Lower leg skin (tissue), 4 donors: ENCODE results near the gene ITPRID1. TPM values are rescaled to one million over a fixed set of nuclear protein-coding genes. Genes with fewer than 3 reads are reported as not detected.
A peak's percentile ranks its signal among the peaks of the same experiment; 100 is the strongest.

Experiments
- DNase-seq, 2 donors: peaks; one replicate each; pipeline ENCODE4 v3.0.0-alpha.2; 2019; ENCODE audit warnings: low spot score in 2 of 2
- H3K4me3 ChIP-seq: fragments of 200-600 bp; sonication (generic); 2 replicates; pipeline ENCODE4 v1.5.1; 2017; ENCODE audit warnings: mild to moderate bottlenecking, low read depth; ENCODE audit not compliant: poor library complexity, severe bottlenecking
- POLR2A ChIP-seq, 2 donors: fragments of 450-650 bp; IDR thresholded peaks; one replicate each; pipeline ENCODE4 v1.6.1; 2016 to 2017; ENCODE audit warnings: antibody characterized with exemption in 2 of 2, mild to moderate bottlenecking in 1 of 2, moderate library complexity in 1 of 2
- WGBS, 2 donors: methylation state at CpG; one replicate each; pipeline ENCODE4 v1.1.5; 2018; 5-methylcytosine and 5-hydroxymethylcytosine counted together
- intact Hi-C: fragments of 100-400 bp; cut with DNase I; formaldehyde crosslinking; loops from one replicate; pipeline ENCODE4 v1.15.0; 2023; ENCODE audit warnings: low total_unique reads
- total RNA-seq, 4 donors: library from RNA; depleted of rRNA; stranded (reverse); fragments of >200 nt; gene quantifications; one replicate each; pipeline ENCODE4 v1.1.0, GENCODE V29; 2016
- TF ChIP-seq, protein P1 (sequence below), 3 donors: fragments of 450-650 bp; IDR thresholded peaks; one replicate each; pipeline ENCODE4 v1.5.1; 2016; ENCODE audit warnings: antibody characterized with exemption in 3 of 3, mild to moderate bottlenecking in 3 of 3, moderate library complexity in 2 of 3

The ITPRID1 gene
- total RNA-seq, 4 donors from 2014 or later: 0.63 to 17.4 (median 9.6) TPM

DNA sequence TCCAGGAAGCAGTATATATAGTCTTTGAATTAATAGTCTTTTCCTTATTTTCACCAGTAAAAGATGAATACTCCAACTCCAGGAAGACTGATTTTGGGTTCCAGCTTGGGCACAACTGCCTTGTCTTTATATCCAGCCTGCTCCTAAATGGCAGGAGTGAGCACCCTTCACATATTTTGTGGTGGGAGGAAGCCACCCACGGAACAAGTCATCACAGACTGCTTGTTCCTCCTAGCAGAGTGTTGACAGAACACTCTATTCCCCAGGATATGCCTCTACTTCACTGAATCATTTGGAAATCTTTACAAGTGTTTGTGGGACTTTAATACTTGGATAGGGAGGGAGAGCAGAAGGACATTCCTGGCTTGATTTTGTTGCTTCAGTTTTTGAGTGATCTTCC lies 31.7 kb downstream of the ITPRID1 start:
- 50% methylated on average over 1 of the region's 1 CpG for WGBS, 2 donors
- no peak for DNase-seq
- intact Hi-C loops: no loop called here
- H3K4me3 ChIP-seq: no peak overlapping the region
- TF ChIP-seq POLR2A (IDR thresholded peaks at IDR 0.05): no peak
- TF ChIP-seq, protein P1, sequence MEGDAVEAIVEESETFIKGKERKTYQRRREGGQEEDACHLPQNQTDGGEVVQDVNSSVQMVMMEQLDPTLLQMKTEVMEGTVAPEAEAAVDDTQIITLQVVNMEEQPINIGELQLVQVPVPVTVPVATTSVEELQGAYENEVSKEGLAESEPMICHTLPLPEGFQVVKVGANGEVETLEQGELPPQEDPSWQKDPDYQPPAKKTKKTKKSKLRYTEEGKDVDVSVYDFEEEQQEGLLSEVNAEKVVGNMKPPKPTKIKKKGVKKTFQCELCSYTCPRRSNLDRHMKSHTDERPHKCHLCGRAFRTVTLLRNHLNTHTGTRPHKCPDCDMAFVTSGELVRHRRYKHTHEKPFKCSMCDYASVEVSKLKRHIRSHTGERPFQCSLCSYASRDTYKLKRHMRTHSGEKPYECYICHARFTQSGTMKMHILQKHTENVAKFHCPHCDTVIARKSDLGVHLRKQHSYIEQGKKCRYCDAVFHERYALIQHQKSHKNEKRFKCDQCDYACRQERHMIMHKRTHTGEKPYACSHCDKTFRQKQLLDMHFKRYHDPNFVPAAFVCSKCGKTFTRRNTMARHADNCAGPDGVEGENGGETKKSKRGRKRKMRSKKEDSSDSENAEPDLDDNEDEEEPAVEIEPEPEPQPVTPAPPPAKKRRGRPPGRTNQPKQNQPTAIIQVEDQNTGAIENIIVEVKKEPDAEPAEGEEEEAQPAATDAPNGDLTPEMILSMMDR (IDR thresholded peaks at IDR 0.05): no peak

DNA sequence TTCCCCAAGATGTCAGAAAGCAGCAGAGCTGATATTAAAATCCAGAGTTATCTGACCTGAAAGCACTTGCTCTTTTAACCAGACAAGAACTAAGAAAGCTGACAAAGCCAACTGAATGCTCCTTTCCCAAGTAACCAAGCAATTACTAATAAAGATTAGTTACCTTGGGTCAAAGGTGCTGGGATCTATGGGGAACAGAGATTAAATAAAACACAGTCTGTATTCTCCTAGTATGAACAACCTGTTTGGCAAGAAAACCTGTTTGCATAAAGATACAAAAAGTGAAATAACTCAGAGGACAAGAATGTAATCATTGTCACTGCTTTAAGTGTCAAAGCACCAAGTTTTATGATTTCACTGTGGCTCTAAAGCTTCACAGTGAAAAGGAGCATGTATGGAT lies 35.7 kb downstream of the ITPRID1 start:
- no peak for DNase-seq
- no peak overlapping the region for H3K4me3 ChIP-seq
- intact Hi-C loops: no loop called here
- no peak for TF ChIP-seq POLR2A (IDR thresholded peaks at IDR 0.05)
- TF ChIP-seq, protein P1 (IDR thresholded peaks at IDR 0.05): no peak

DNA sequence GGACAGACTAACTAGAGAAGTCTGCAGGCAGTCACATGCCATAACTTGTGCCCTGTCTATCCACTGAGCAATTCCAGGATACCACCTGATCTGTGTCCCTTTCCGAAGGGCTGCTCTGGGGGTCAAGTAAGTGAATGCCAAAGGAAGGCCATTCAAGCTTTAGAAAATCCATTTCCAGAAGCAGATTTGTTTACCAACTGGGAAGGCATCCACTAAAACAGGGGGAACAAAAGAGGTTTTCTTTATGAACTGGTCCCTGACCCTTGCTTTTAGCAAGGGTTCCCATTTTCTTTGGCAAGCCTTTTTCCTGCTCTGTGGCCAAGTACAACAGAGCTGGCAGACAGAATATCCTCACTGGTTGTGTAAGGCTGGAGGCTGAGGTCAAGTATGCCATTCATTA lies 36.5 kb downstream of the ITPRID1 start:
- DNase-seq: no peak
- H3K4me3 ChIP-seq: no peak overlapping the region
- WGBS, 2 donors: 31 to 65% methylated on average over 1 of the region's 1 CpG
- TF ChIP-seq, protein P1 (IDR thresholded peaks at IDR 0.05): no peak
- TF ChIP-seq POLR2A (IDR thresholded peaks at IDR 0.05): no peak
- intact Hi-C loops: no loop called here

DNA sequence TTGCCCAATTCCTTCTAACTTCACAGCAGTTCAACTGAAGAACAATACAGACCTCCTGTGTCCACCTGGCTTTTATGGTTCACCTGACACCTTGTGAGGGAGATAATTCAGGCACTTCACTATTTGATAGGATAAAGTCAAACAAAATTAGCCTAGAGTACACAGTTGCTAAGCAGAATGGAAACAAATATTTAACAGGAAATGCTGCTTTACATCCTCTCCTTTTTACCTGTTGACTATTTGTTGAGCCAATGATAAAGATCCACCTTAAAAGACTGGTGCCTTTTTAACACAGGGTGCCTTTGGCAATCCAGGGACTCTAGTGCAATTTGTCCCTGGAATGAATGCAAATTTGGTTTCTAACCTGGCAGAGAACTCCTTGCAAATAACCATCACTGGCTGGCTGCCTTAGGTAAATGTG lies 39.8 kb downstream of the ITPRID1 start:
- intact Hi-C loops: no loop called here
- TF ChIP-seq, protein P1 (IDR thresholded peaks at IDR 0.05): no peak
- no peak for TF ChIP-seq POLR2A (IDR thresholded peaks at IDR 0.05)
- H3K4me3 ChIP-seq: no peak overlapping the region
- DNase-seq: peak in 1 of 2 donors; percentile 26

- WGBS, 2 donors: 69 to 85% methylated on average over 1 of the region's 1 CpG
- no peak for TF ChIP-seq POLR2A (IDR thresholded peaks at IDR 0.05)
- TF ChIP-seq, protein P1 (IDR thresholded peaks at IDR 0.05): no peak
- intact Hi-C loops: no loop called here
- no peak for DNase-seq
- no peak overlapping the region for H3K4me3 ChIP-seq
These were observed 48.1 kb downstream of the ITPRID1 start for GRCh38 chr7:31562002-31562401.

GRCh38 chr7:31563522-31563921 lies 49.6 kb downstream of the ITPRID1 start:
- intact Hi-C loops: no loop called here
- TF ChIP-seq POLR2A (IDR thresholded peaks at IDR 0.05): no peak
- TF ChIP-seq, protein P1 (IDR thresholded peaks at IDR 0.05): no peak
- no peak overlapping the region for H3K4me3 ChIP-seq
- WGBS, 2 donors: 47 to 53% methylated on average over 5 of the region's 5 CpGs
- no peak for DNase-seq
